GM19397 (cell line): ENCODE measurements around the gene KIF4A.
A peak's percentile ranks its signal among the peaks of the same experiment; 100 is the strongest.
"Not testable (repeated sequence)": the region's sequence is repeated elsewhere in the genome, so short reads cannot be mapped to it uniquely, and the experiment has no call there.

ENCODE experiments used
- ATAC-seq: cut with Tn5 transposase; IDR thresholded peaks from one replicate; pipeline ENCODE4 v1.9.1; 2021; ENCODE audit warnings: mild to moderate bottlenecking, moderate library complexity; ENCODE audit not compliant: unreplicated experiment

KIF4A gene

GRCh38 chrX:70289168-70289792 is 624 bp upstream of the KIF4A start:
- ATAC-seq: no peak

GRCh38 chrX:70292788-70293187 is 2.9 kb downstream of the KIF4A start:
- ATAC-seq: no peak

DNA sequence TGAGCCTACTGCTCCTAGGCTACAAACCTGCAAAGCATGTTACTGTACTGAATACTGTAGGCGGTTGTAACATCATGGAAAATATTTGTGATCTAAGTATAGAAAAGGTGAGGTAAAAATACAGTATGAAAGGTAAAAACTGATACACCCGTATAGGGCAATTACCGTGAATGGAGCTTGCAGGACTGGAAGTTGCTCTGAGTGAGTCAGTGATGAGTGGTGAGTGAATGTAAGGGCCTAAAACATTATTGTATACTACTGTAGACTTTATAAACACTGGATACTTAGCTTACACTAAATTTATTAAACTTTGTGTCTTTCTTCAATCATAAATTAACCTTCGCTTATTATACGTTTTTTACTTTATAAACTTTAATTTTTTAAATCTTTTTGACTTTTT is 3.7 kb downstream of the KIF4A start:
- ATAC-seq: no peak

GRCh38 chrX:70301716-70302115 is 11.8 kb downstream of the KIF4A start:
- ATAC-seq: no peak

GRCh38 chrX:70313503-70313902 is 23.6 kb downstream of the KIF4A start:
- ATAC-seq: no peak

GRCh38 chrX:70322784-70323183 is 32.9 kb downstream of the KIF4A start:
- ATAC-seq: no peak

- not testable (repeated sequence) for ATAC-seq
Measured at GRCh38 chrX:70323628-70324027, 33.7 kb downstream of the KIF4A start.

GRCh38 chrX:70324326-70324725 is 34.4 kb downstream of the KIF4A start:
- no peak for ATAC-seq

DNA sequence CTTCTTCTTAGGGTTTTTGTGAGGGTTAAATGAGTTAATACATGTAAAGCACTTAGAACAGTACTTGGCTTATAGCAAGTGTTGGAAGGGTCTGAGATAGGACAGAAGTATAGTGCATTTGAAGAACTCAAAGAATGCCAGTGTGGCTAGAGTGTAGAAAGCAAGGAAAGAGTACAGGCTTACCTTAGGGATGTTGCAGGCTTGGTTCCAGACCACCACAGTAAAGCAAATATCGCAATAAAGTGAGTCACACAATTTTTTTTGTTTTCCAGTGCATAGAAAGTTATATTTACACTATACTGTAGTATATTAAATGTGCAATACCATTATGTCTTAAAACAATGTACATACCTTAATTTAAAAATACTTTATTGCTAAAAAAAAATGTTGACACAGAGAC is 41.3 kb downstream of the KIF4A start:
- no peak for ATAC-seq

DNA sequence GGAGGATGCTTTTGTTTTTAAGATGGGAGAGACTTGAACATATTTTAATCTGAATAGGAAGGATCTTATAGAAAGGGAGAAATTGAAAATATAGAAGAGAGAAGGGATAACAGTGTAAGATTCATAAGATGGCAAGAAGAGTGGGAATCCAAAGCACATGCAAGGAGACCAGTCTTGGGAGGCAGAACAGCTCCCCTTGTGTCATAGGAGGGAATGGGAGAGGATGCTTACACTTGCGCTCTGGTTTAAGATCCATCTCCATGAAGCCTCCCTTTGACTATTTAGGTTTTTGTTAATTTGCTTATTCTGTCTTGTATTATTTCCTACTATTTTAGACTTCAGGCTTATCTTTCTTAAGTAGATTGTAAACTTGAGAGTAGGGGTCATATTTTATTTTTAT is 42.7 kb downstream of the KIF4A start:
- no peak for ATAC-seq

GRCh38 chrX:70336767-70337166 is 46.9 kb downstream of the KIF4A start:
- peak; percentile 97 for ATAC-seq

DNA sequence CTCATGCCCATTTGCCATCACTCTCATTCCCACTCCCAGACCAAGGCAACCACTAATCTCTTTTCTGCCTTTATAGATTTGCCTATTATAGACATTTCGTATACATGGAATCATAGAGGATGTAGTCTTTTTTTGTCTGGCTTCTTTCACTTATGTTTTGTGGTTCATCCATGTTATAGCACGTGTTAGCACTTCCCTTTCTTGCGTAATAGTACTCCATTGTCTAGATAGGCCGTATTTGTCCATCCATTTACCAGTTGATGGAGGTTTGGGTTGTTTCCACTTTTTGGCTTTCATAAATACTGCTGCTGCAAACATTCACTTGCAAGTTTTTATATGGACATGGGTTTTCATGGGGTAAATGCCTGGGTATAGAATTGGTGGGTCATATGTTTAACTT is 48.4 kb downstream of the KIF4A start:
- no peak for ATAC-seq

DNA sequence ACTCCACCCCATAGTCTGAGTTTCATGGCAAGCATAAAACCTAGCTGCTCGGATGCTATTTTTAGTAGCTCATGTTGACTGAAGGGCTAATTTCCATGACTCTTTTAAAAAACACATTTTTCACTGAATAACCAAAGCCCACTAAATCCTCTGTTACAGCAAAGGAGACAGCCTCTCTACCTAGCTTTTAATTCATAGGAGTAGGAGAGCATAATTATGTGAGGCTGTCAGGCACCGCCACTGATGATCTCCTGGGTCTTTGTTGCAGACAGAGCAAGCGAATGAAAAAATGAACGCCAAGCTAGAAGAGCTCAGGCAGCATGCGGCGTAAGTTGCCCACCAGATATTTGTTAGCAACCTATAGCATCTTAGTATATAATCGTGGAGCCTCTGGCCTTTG is 53.5 kb downstream of the KIF4A start:
- ATAC-seq: no peak

- ATAC-seq: no peak
Measured at GRCh38 chrX:70346418-70347070, 56.6 kb downstream of the KIF4A start.

- ATAC-seq: not testable (repeated sequence)
Measured at GRCh38 chrX:70348825-70349224, 58.9 kb downstream of the KIF4A start.

DNA sequence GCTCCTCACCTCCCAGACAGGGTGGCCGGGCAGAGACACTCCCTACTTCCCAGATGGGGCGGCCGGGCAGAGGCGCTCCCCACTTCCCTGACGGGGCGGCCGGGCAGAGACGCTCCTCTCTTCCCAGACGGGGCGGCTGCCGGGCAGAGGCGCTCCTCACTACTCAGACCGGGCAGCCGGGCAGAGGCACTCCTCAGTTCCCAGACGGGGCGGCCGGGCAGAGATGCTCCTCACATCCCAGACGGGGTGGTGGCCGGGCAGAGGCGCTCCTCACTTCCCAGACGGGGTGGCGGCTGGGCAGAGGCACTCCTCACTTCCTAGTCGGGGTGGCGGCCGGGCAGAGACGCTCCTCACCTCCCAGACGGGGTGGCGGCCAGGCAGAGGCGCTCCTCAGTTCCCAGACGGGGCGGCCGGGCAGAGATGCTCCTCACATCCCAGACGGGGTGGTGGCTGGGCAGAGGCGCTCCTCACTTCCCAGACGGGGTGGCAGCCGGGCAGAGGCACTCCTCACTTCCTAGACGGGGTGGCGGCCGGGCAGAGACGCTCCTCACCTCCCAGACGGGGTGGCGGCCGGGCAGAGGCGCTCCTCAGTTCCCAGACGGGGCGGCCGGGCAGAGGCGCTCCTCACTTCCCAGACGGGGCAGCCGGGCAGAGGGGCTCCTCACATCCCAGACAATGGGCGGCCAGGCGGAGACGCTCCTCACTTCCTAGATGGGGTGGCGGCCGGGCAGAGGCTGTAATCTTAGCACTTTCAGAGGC is 59.6 kb downstream of the KIF4A start:
- not testable (repeated sequence) for ATAC-seq

DNA sequence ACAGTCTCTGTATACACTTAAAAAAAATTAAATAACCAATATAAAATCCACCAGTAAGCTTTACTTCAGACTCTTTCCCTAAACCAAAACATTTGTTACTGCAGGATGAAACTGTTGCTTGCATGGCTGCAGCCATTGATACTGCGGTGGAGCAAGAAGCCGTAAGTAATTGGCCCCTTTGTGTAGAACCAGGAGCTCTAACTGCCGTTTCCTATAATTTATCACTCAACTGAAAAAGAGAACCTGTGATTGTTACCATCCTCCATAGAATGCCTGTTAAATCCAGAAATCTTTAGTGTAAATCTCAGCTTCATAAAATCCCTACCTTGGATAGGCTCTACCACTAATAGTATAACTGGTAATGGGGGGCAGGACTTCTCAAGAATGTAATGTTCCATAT is 62.6 kb downstream of the KIF4A start:
- no peak for ATAC-seq

GRCh38 chrX:70353514-70353913 is 63.6 kb downstream of the KIF4A start:
- no peak for ATAC-seq

- ATAC-seq: no peak
Measured at GRCh38 chrX:70354716-70355115, 64.8 kb downstream of the KIF4A start.

DNA sequence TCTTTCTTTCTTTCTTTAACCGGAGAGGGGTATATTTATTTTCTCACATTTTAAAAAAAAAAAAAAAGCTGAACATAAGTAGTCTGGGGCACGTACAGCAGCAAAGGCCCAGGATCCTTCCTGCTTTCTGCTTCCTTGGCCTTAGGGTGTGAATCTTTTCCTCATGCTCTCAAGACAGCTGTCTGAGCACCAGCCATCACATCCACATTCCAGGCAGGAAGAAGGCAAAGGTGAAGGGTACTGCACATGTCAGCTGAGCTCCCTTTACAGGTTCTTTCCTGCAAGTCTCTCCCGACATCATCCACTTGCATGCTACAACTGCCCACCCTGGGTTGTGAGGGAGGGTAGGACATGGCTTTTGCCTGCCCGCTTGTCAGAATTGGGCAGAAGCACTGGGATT is 69.6 kb downstream of the KIF4A start:
- ATAC-seq: no peak

- ATAC-seq: no peak
Measured at GRCh38 chrX:70360366-70360765, 70.5 kb downstream of the KIF4A start.

DNA sequence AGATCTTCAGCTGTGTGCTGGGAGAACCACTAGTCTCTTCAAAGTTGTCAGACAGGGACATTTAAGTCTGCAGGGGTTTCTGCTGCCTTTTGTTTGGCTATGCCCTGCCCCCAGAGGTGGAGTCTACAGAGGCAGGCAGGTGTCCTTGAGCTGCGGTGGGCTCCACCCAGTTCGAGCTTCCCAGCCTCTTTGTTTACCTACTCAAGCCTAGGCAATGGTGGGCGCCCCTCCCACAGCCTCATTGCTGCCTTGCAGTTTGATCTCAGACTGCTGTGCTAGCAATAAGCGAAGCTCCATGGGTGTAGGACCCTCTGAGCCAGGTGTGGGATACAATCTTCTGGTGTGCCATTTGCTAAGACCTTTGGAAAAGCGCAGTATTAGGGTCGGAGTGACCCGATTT is 78.8 kb downstream of the KIF4A start:
- not testable (repeated sequence) for ATAC-seq
